ENCODE data around the gene ZDHHC24. TPM values are rescaled to one million over a fixed set of nuclear protein-coding genes. Genes with fewer than 3 reads are reported as not detected.
"Not testable (repeated sequence)": the region's sequence is repeated elsewhere in the genome, so short reads cannot be mapped to it uniquely, and the experiment has no call there.

ZDHHC24 gene, protein sequence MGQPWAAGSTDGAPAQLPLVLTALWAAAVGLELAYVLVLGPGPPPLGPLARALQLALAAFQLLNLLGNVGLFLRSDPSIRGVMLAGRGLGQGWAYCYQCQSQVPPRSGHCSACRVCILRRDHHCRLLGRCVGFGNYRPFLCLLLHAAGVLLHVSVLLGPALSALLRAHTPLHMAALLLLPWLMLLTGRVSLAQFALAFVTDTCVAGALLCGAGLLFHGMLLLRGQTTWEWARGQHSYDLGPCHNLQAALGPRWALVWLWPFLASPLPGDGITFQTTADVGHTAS
- 4.6 TPM for polyA plus RNA-seq (ENCODE audit: insufficient read length)

DNA sequence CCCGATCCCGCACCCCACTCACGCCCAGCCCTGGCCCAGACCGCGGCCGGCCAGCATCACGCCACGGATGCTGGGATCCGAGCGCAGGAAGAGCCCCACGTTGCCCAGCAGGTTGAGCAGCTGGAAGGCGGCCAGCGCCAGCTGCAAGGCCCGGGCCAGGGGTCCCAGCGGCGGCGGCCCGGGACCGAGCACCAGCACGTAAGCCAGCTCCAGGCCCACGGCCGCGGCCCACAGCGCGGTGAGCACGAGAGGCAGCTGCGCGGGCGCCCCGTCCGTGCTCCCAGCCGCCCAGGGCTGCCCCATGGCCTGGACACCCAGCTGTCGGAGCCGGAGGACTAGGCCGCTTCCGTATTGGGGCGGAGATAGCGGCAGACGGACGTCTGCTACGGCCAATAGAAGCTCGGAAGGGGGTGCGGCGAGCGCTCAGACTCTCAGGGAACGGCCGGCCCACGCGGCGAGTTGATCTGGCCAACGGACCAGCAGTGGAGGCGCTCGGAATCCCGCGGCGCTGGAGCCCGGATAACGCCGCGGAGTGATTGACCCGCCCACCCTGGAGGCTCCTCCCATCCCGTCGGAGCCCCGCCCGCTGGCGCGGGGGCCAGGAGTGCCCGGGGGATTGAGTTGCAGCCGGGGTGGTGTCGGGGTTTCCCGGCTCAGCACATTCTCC, at the start of gene ZDHHC24:
Gene ZDHHC24, minus strand, starts transcription at position 348 of the 667 bp plus-strand sequence. Its CDS starts 45 bp downstream, at position 303.
- DNase-seq, result peak; percentile 94

- no peak for DNase-seq
Measured at GRCh38 chr11:66595245-66595904, 49.5 kb upstream of the ZDHHC24 start.

DNA sequence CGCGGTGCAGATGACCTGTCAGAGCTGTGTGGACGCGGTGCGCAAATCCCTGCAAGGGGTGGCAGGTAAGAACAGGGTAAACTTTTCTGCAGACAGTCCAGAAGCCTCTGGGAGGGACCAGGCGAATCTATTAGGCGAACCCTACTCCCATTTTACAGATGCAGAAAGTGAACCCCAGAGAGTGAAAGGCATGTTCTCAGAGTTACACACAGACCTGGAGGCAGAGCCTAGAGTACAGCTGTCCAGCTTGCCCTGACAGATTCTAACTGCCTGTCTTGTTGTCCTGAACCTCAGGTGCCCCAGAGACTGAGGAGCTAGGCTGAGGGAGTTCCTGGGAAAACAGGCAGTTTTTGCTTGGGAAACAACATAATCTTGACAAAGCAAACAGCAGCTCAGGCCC, 47.8 kb upstream of the ZDHHC24 start:
- DNase-seq, result no peak

- no peak for DNase-seq
Measured at GRCh38 chr11:66593303-66593635, 47.4 kb upstream of the ZDHHC24 start.

DNA sequence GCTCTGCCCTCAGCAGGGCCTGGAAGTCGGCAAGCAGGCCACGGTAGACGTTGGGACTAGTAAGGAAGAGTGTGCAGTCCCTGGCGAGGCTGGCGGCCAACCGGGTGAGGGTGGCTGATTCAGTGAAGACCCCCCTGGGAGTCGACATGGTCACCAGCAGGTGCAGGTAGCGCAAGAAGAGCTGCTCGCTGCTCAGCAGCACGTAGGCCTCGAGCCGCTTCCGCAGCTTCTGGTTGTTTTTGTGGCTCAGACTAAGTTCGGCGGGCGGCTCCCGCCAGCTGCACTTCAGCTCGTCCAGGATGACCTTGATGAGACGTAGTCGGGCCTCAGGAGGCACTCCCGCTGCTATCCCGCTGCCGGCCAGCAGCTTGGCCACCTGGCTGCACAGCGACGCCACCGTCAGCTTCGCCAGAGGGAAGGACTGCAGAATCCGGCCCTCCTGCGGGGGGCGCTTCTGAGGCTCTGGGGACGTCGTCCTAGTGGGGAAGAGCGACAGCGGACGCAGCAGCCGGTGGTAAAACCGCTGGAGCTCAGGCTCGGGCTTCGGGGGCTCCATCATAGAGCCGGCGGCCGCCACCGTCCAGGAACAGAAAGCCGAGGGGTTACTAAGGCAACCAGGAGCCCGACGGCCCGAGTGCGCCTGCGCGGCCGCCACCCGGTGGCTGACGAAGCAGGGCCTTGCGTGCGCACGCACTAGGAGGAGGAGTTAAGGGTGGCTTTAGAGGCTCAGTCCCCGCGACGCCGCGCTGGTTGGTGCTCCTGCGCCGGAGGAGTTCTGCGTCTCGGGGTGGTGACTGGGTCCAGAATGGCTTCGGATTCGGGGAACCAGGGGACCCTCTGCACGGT, 46.8 kb upstream of the ZDHHC24 start, which contains the start of the genes CCDC87 and CCS:
Gene CCDC87, minus strand, starts transcription at position 607 of the 846 bp plus-strand sequence. Its CDS starts 48 bp downstream, at position 559.
Gene CCS, plus strand, starts transcription at position 729 of the 846 bp plus-strand sequence. Its CDS starts 77 bp downstream, at position 806.
- DNase-seq, result peak; percentile 98

DNA sequence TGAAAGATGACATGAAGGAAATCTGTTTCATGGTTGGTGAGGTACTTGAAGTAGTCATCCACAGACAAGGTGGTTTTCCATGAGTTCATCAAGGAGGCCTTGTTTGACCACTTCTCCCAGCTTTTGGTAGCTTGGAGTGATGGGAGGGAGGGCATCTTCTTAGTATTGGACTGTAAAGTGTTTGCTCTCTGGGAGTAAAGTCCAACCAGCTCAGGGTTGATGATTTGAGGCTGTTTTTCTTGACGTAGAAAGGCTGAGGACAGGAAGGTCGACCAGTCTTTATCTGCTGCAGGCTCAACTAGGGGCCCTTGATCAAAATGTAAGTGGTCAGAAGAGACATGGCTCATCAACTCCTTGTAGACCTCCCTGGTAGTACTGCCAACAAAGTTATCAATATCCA, 45.3 kb upstream of the ZDHHC24 start:
- no peak for DNase-seq

DNA sequence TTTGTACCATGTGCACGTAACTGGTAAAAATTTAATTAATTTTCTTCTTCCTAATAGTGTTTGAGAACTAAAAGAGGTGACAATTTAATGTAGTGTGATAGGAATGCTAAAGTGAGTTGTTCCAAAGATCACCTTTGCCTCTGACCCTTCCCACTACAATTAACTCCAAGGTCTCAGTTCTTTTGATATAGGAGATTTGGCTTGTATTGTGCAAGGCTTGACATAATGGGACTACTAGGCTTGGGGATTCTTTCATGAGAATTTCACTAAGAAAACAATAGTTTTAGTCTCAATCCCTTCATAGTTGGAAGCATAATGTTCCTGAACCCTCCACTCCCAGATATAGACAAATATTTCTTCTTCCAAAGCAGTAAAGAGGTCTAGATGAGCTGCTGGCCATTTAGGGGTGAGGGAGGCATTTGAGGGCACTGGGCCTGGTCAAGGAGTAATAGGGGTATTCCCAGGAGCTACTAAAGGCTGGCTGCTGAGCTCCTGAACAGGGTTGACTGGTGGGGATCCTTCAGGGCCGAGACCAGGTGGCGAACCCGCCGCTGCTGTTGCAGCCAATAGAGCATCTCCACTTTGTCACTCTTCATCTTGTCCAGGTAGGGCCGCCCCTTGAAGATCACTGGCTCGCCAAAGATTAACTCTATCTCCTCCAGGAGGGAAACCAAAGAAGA, 44.3 kb upstream of the ZDHHC24 start:
- DNase-seq, result no peak

- not testable (repeated sequence) for DNase-seq
Measured at GRCh38 chr11:66589315-66589714, 43.5 kb upstream of the ZDHHC24 start.

DNA sequence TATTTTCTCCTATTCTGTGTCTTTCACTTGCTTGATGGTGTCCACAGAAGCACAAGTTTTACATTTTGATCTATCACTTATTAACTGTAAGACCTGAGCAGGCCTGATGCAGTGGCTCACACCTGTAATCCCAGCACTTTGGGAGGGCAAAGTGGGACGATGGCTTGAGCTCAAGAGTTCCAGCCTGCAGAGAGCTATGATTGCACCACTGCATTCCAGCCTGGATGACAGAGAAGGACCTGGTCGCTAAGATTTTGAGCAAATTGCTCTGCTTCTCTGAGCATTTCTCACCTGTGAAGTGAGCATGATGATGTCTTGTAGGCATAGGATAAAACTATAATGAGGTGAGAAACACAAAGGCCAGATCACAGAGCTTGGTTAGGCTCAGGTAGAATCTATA, 40.3 kb upstream of the ZDHHC24 start:
- DNase-seq, result no peak

DNA sequence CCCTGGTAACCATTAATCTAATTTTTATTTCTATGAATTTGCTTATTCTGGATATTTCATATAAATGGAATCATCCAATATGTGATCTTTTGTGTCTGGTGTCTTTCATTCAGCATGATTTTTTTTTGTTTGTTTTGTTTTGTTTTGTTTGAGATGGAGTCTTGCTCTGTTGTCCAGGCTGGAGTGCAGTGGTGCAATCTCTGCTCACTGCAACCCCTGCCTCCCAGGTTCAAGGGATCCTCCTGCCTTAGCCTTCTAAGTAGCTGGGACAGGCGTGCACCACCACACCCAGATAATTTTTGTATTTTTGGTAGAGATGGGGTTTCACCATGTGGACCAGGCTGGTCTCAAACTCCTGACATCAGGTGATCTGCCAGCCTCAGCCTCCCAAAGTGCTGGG, 39.6 kb upstream of the ZDHHC24 start:
- DNase-seq, result not testable (repeated sequence)

GRCh38 chr11:66582565-66583147, 36.8 kb upstream of the ZDHHC24 start:
- DNase-seq, result not testable (repeated sequence)

- no peak for DNase-seq
Measured at GRCh38 chr11:66581261-66581660, 35.4 kb upstream of the ZDHHC24 start.

- DNase-seq, result no peak
Measured at GRCh38 chr11:66580803-66581202, 35.0 kb upstream of the ZDHHC24 start.

GRCh38 chr11:66579017-66579606, 33.3 kb upstream of the ZDHHC24 start:
- peak; percentile 66 for DNase-seq

GRCh38 chr11:66570850-66571180, 25.0 kb upstream of the ZDHHC24 start:
- no peak for DNase-seq

GRCh38 chr11:66570079-66570849, 24.4 kb upstream of the ZDHHC24 start:
- DNase-seq, result no peak

GRCh38 chr11:66569076-66569475, 23.2 kb upstream of the ZDHHC24 start:
- DNase-seq, result no peak

DNA sequence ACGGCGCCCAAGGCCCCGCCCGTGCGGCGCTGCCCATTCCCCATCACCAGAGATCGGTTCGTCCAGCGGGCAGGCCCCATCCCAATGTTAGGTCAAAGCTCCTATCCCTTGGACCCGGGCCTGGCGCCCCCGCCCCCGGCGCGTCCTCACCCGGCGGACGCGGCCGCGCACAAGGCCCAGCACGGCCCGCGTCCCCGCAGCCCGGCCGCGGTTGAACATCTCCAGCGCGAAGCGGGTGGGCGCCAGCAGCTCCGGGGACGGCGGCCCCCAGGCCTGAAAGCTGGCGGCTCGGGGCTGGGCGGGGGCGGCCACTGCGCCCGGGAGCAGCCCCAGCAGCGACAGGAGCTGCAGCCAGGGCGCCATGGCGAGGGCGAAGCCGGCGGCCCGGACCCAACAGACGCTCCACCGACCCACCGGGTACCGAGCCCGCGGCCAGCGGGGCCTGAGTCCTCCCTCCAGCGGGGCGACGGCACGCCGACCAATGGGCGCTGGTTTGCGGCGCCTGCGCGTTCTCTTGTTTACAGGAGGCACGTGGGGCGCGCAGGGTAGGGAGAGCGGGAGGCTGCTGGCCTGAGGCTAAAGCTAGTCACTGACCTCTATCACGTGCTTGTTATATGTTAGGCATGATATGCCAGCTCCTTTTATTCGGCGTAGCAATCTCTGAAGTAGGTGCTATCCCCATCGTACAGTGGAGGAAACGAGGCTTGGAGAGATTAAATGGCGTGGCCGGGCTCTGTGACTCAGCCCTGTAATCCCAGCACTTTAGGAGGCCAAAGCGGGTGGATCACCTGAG, 22.5 kb upstream of the ZDHHC24 start, which contains the start of gene CTSF:
Gene CTSF, minus strand, starts transcription at position 483 of the 793 bp plus-strand sequence. Its CDS starts 120 bp downstream, at position 363.
- DNase-seq, result peak; percentile 78

GRCh38 chr11:66567787-66568123, 21.9 kb upstream of the ZDHHC24 start:
- DNase-seq, result no peak
